Neuronal stem cell (in vitro differentiated cells): ENCODE measurements around the gene TOP1.

ENCODE experiments used
- DNase-seq: peaks from one replicate; pipeline ENCODE4 v3.0.0-alpha.2; 2013; ENCODE audit warnings: low spot score
- H2AFZ ChIP-seq: one replicate; pipeline ENCODE4 v1.6.1; 2013; ENCODE audit warnings: mild to moderate bottlenecking, low read length, inconsistent platforms
- H2AK5ac ChIP-seq: 2 replicates; pipeline ENCODE4 v1.6.1; 2013; ENCODE audit warnings: low read depth, mild to moderate bottlenecking, inconsistent platforms, low read length, moderate library complexity, mixed read lengths
- H2BK120ac ChIP-seq: 2 replicates; pipeline ENCODE4 v1.6.1; 2013; ENCODE audit warnings: low read depth, mild to moderate bottlenecking, inconsistent platforms, low read length, moderate library complexity, mixed read lengths
- H2BK12ac ChIP-seq: one replicate; pipeline ENCODE4 v1.6.1; 2013; ENCODE audit warnings: low read length, inconsistent platforms
- H2BK15ac ChIP-seq: 2 replicates; pipeline ENCODE4 v1.6.1; 2013; ENCODE audit warnings: mild to moderate bottlenecking, low read length, inconsistent platforms, mixed read lengths
- H2BK5ac ChIP-seq: one replicate; pipeline ENCODE4 v1.6.1; 2013; ENCODE audit warnings: inconsistent platforms, mild to moderate bottlenecking, low read length, moderate library complexity
- H3K14ac ChIP-seq: one replicate; pipeline ENCODE4 v1.6.1; 2013; ENCODE audit warnings: low read length, inconsistent platforms
- H3K18ac ChIP-seq: 2 replicates; pipeline ENCODE4 v1.6.1; 2013; ENCODE audit warnings: low read length, inconsistent platforms
- H3K23ac ChIP-seq: 2 replicates; pipeline ENCODE4 v1.6.1; 2013; ENCODE audit warnings: low read depth, mild to moderate bottlenecking, mixed read lengths, low read length, inconsistent platforms; ENCODE audit not compliant: poor library complexity
- H3K27ac ChIP-seq: replicated peaks from 3 replicates; pipeline ENCODE4 v1.5.1; 2013; ENCODE audit warnings: low read length, inconsistent platforms
- H3K27me3 ChIP-seq, 3 experiments: 2 replicates each; pipeline ENCODE4 v1.6.1; 2013; ENCODE audit warnings: low read length in 3 of 3, mild to moderate bottlenecking in 2 of 3, inconsistent platforms in 1 of 3, low read depth in 1 of 3, mixed read lengths in 1 of 3, moderate library complexity in 1 of 3; ENCODE audit not compliant: control insufficient read depth in 3 of 3, insufficient read depth in 3 of 3
- H3K36me3 ChIP-seq, 2 donors: replicated peaks in 1 of 2; 2 replicates each; pipeline ENCODE4 v1.6.1; 2013; ENCODE audit warnings: low read length in 2 of 2; ENCODE audit not compliant: control insufficient read depth in 2 of 2, insufficient read depth in 2 of 2
- H3K4ac ChIP-seq: 2 replicates; pipeline ENCODE4 v1.6.1; 2013; ENCODE audit warnings: inconsistent platforms, mild to moderate bottlenecking, low read length, moderate library complexity
- H3K4me1 ChIP-seq, 2 donors: 1 replicate in 1 of 2; 2 replicates in 1 of 2; pipeline ENCODE4 v1.6.1; 2013; ENCODE audit warnings: low read length in 2 of 2, low read depth in 1 of 2; ENCODE audit not compliant: control insufficient read depth in 2 of 2, insufficient read depth in 1 of 2
- H3K4me2 ChIP-seq: one replicate; pipeline ENCODE4 v1.6.1; 2013; ENCODE audit warnings: mild to moderate bottlenecking, low read length, inconsistent platforms; ENCODE audit not compliant: insufficient read depth, poor library complexity, severe bottlenecking
- H3K4me3 ChIP-seq, 2 donors: 2 replicates each; pipeline ENCODE4 v1.5.1; 2013; ENCODE audit warnings: low read length in 2 of 2, mild to moderate bottlenecking in 2 of 2, inconsistent platforms in 1 of 2, moderate library complexity in 1 of 2
- H3K79me1 ChIP-seq: one replicate; pipeline ENCODE4 v1.6.1; 2013; ENCODE audit warnings: low read depth, mild to moderate bottlenecking, inconsistent platforms, low read length, moderate library complexity
- H3K9ac ChIP-seq: one replicate; pipeline ENCODE4 v1.6.1; 2013; ENCODE audit warnings: mild to moderate bottlenecking, low read depth, low read length, inconsistent platforms; ENCODE audit not compliant: poor library complexity
- H3K9me3 ChIP-seq, 2 donors: replicated peaks in 1 of 2; 2 replicates each; pipeline versions ENCODE3 to v1.6.1; 2013; ENCODE audit warnings: low read length in 2 of 2, mild to moderate bottlenecking in 2 of 2, inconsistent platforms in 1 of 2, low read depth in 1 of 2, mixed read lengths in 1 of 2, moderate library complexity in 1 of 2; ENCODE audit not compliant: control insufficient read depth in 2 of 2, insufficient read depth in 1 of 2
- H4K8ac ChIP-seq: one replicate; pipeline ENCODE4 v1.6.1; 2013; ENCODE audit warnings: low read depth, mild to moderate bottlenecking, inconsistent platforms, low read length, moderate library complexity
- H4K91ac ChIP-seq: one replicate; pipeline ENCODE4 v1.6.1; 2013; ENCODE audit warnings: low read length, low read depth, mild to moderate bottlenecking, inconsistent platforms; ENCODE audit not compliant: poor library complexity
- WGBS, 2 donors: extraction: QIAGEN DNeasy Blood & Tissue Kit; methylation state at CpG; one replicate each; pipeline ENCODE4 v1.1.7; 2013; ENCODE audit warnings: missing lambda C conversion rate in 2 of 2, mixed read lengths in 1 of 2; ENCODE audit not compliant: insufficient read length in 2 of 2, insufficient replicate concordance in 1 of 2; ENCODE audit errors: extremely low coverage in 2 of 2; 5-methylcytosine and 5-hydroxymethylcytosine counted together

TOP1 gene

GRCh38 chr20:41058674-41059635, 30.3 kb downstream of the TOP1 start:
- no CpG with 5 or more reads among the region's 14 CpGs for WGBS, 2 donors
- H2BK120ac ChIP-seq, result no peak overlapping the region
- H3K23ac ChIP-seq, result no peak overlapping the region
- no peak overlapping the region for H2BK12ac ChIP-seq
- no peak overlapping the region for H3K27ac ChIP-seq
- no peak overlapping the region for H2AK5ac ChIP-seq
- no peak overlapping the region for H3K4me3 ChIP-seq
- H3K9ac ChIP-seq, result no peak overlapping the region
- H2BK15ac ChIP-seq, result no peak overlapping the region
- no peak overlapping the region for H3K18ac ChIP-seq
- peaks cover 0 to 14% of the 10 kb centered on the region in 2 donors for H3K9me3 ChIP-seq
- H3K4me2 ChIP-seq, result no peak overlapping the region
- no peaks in the 10 kb centered on the region for H3K27me3 ChIP-seq
- H3K36me3 ChIP-seq, result peaks cover 5 to 71% of the 10 kb centered on the region in 2 donors
- H2AFZ ChIP-seq, result no peak overlapping the region
- no peak overlapping the region for H3K4ac ChIP-seq
- H3K79me1 ChIP-seq, result no peaks in the 10 kb centered on the region
- no peak for DNase-seq
- H3K14ac ChIP-seq, result no peak overlapping the region
- no peak overlapping the region for H4K91ac ChIP-seq
- H2BK5ac ChIP-seq, result no peak overlapping the region
- H3K4me1 ChIP-seq, result peaks cover 0 to 2% of the 10 kb centered on the region in 2 donors
- no peak overlapping the region for H4K8ac ChIP-seq

- H2BK120ac ChIP-seq, result no peak overlapping the region
- WGBS, 2 donors, result no CpG with 5 or more reads among the region's 3 CpGs
- H3K27ac ChIP-seq, result no peak overlapping the region
- H3K9me3 ChIP-seq, result peaks cover 0 to 9% of the 10 kb centered on the region in 2 donors
- H4K8ac ChIP-seq, result no peak overlapping the region
- H2BK15ac ChIP-seq, result no peak overlapping the region
- no peak overlapping the region for H2AK5ac ChIP-seq
- no peak overlapping the region for H3K4me3 ChIP-seq
- H4K91ac ChIP-seq, result no peak overlapping the region
- H3K18ac ChIP-seq, result no peak overlapping the region
- no peak overlapping the region for H3K14ac ChIP-seq
- no peak overlapping the region for H2BK5ac ChIP-seq
- no peaks in the 10 kb centered on the region for H3K79me1 ChIP-seq
- no peak overlapping the region for H2AFZ ChIP-seq
- DNase-seq, result no peak
- H2BK12ac ChIP-seq, result no peak overlapping the region
- H3K36me3 ChIP-seq, result peaks cover 6 to 76% of the 10 kb centered on the region in 2 donors
- H3K23ac ChIP-seq, result no peak overlapping the region
- no peak overlapping the region for H3K9ac ChIP-seq
- peaks cover 0 to 2% of the 10 kb centered on the region in 2 donors for H3K4me1 ChIP-seq
- H3K4ac ChIP-seq, result no peak overlapping the region
- H3K27me3 ChIP-seq, result no peaks in the 10 kb centered on the region
- H3K4me2 ChIP-seq, result no peak overlapping the region
Observed at GRCh38 chr20:41061155-41061554, 32.5 kb downstream of the TOP1 start.

- Histone ChIP-seq H4K91ac (no peak overlapping the region), H4K8ac (no peak overlapping the region), H2BK5ac (no peak overlapping the region), H3K4ac (no peak overlapping the region), H3K27me3 (no peaks in the 10 kb centered on the region), H3K4me1 (peaks cover 0 to 4% of the 10 kb centered on the region in 2 donors), H3K14ac (no peak overlapping the region), H2BK15ac (no peak overlapping the region), H3K79me1 (no peaks in the 10 kb centered on the region), H3K18ac (no peak overlapping the region), H3K4me3 (no peak overlapping the region), H3K36me3 (peaks cover 9 to 85% of the 10 kb centered on the region in 2 donors), H2AFZ (no peak overlapping the region), H3K4me2 (no peak overlapping the region), H3K27ac (no peak overlapping the region), H3K23ac (no peak overlapping the region), H2BK12ac (no peak overlapping the region), H2BK120ac (no peak overlapping the region), H3K9ac (no peak overlapping the region), H2AK5ac (no peak overlapping the region), H3K9me3 (peaks cover 0 to 9% of the 10 kb centered on the region in 2 donors)
- no CpG with 5 or more reads among the region's 1 CpG for WGBS, 2 donors
- DNase-seq, result no peak
Observed at GRCh38 chr20:41063442-41063841, 34.8 kb downstream of the TOP1 start.

DNA sequence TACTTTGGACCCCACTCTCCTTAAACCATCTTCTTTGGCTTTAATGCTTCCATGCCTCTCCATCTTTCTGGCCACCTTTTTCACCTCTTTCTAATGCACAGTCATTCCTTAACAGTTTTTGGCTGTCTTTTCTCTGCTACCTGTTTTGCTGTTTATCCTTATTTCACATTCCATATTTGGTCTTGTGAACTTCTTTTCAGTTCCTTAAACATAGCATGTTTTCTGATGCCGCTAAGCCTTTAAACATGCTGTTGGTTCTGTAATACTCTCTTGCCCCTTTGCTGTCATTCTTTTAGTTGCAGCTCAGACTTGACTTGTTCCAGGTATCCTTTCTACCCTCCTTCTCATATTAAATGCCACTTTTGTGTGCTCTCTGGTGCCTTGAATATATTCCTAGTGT, 35.8 kb downstream of the TOP1 start:
- H3K4ac ChIP-seq, result no peak overlapping the region
- no peak overlapping the region for H2AFZ ChIP-seq
- H2AK5ac ChIP-seq, result no peak overlapping the region
- H3K18ac ChIP-seq, result no peak overlapping the region
- H3K9ac ChIP-seq, result no peak overlapping the region
- no peak overlapping the region for H3K4me3 ChIP-seq
- peaks cover 0 to 9% of the 10 kb centered on the region in 2 donors for H3K9me3 ChIP-seq
- H4K91ac ChIP-seq, result no peak overlapping the region
- H2BK15ac ChIP-seq, result no peak overlapping the region
- WGBS, 2 donors, result no CpG with 5 or more reads among the region's 1 CpG
- H3K27ac ChIP-seq, result no peak overlapping the region
- H3K14ac ChIP-seq, result no peak overlapping the region
- DNase-seq, result no peak
- peaks cover 0 to 4% of the 10 kb centered on the region in 2 donors for H3K4me1 ChIP-seq
- H3K27me3 ChIP-seq, result no peaks in the 10 kb centered on the region
- no peak overlapping the region for H4K8ac ChIP-seq
- H2BK120ac ChIP-seq, result no peak overlapping the region
- H3K79me1 ChIP-seq, result no peaks in the 10 kb centered on the region
- H2BK5ac ChIP-seq, result no peak overlapping the region
- peaks cover 9 to 91% of the 10 kb centered on the region in 2 donors for H3K36me3 ChIP-seq
- no peak overlapping the region for H3K4me2 ChIP-seq
- H2BK12ac ChIP-seq, result no peak overlapping the region
- H3K23ac ChIP-seq, result no peak overlapping the region
